Gastroesophageal sphincter (tissue), 4 donors: ENCODE data around the gene PCA3. TPM values are rescaled to one million over a fixed set of nuclear protein-coding genes. Genes with fewer than 3 reads are reported as not detected.

Source experiments
- ATAC-seq: fragments of 150-250 bp; one replicate; pipeline ENCODE4 v1.9.1; 2016; ENCODE audit warnings: mild to moderate bottlenecking, moderate library complexity
- H3K27ac ChIP-seq, 4 donors: fragments of 200-600 bp; sonication (generic) in 3 of 4; 1 replicate in 3 of 4; 2 replicates in 1 of 4; pipeline ENCODE4 v1.5.1; 2016 to 2019
- H3K27me3 ChIP-seq: fragments of 200-600 bp; sonication (generic); one replicate; pipeline ENCODE4 v1.5.1; 2019
- H3K36me3 ChIP-seq, 2 donors: fragments of 200-600 bp; sonication (generic); one replicate each; pipeline ENCODE4 v1.5.1; 2019; ENCODE audit warnings: control low read depth in 1 of 2
- H3K4me1 ChIP-seq, 3 donors: fragments of 200-600 bp; sonication (generic); 1 replicate in 2 of 3; 2 replicates in 1 of 3; pipeline ENCODE4 v1.5.1; 2016 to 2019; ENCODE audit warnings: control low read depth in 2 of 3
- H3K4me3 ChIP-seq, 2 donors: fragments of 200-600 bp; sonication (generic); one replicate each; pipeline ENCODE4 v1.5.1; 2019; ENCODE audit warnings: mild to moderate bottlenecking in 1 of 2, moderate library complexity in 1 of 2
- H3K9me3 ChIP-seq, 3 donors: fragments of 200-600 bp; sonication (generic); one replicate each; pipeline ENCODE4 v1.5.1; 2017 to 2019; ENCODE audit warnings: control low read depth in 2 of 3
- CTCF ChIP-seq, 4 experiments: fragments of 200-600 bp in 2 of 4; fragments of 450-650 bp in 2 of 4; sonication (generic) in 1 of 4; IDR thresholded peaks; one replicate each; pipeline ENCODE4 v1.5.1; 2017 to 2019; ENCODE audit warnings: antibody characterized with exemption in 4 of 4, mild to moderate bottlenecking in 2 of 4, moderate library complexity in 2 of 4
- EP300 ChIP-seq: sonication (generic); formaldehyde crosslinking; IDR thresholded peaks from one replicate; pipeline ENCODE4 v1.6.1; 2017; ENCODE audit warnings: antibody characterized with exemption, mild to moderate bottlenecking
- POLR2A ChIP-seq, 2 donors: fragments of 450-650 bp; IDR thresholded peaks; one replicate each; pipeline ENCODE4 v1.6.1; 2017; ENCODE audit warnings: antibody characterized with exemption in 2 of 2, mild to moderate bottlenecking in 2 of 2, moderate library complexity in 1 of 2
- POLR2AphosphoS5 ChIP-seq: sonication (generic); formaldehyde crosslinking; IDR thresholded peaks from one replicate; pipeline ENCODE4 v1.6.1; 2017; ENCODE audit warnings: antibody characterized with exemption
- WGBS, 2 donors: methylation state at CpG; one replicate each; pipeline ENCODE4 v1.1.5; 2018; ENCODE audit warnings: low coverage in 1 of 2; 5-methylcytosine and 5-hydroxymethylcytosine counted together
- total RNA-seq, 4 donors: library from RNA; depleted of rRNA; stranded (reverse); fragments of >200 nt; gene quantifications; one replicate each; pipeline ENCODE4 v1.1.0, GENCODE V29; 2016

The PCA3 gene
- under 1 TPM in 3 of 4 donors, not detected in 1; 0.16 to 0.40 (median 0.27) TPM for total RNA-seq

- Histone ChIP-seq H3K4me1 (peaks cover 0 to 26% (median 0%) of the 10 kb centered on the region in 3 donors), H3K27me3 (no peaks in the 10 kb centered on the region), H3K36me3 (peaks cover 0 to 40% of the 10 kb centered on the region in 2 donors), H3K9me3 (no peaks in the 10 kb centered on the region), H3K27ac (no peak within 1 kb of the TSS), H3K4me3 (no peak within 1 kb of the TSS)
- TF ChIP-seq CTCF (IDR thresholded peaks at IDR 0.05) (no peak), POLR2AphosphoS5 (no peak), POLR2A (IDR thresholded peaks at IDR 0.05) (no peak), EP300 (no peak)
- 90 to 91% methylated on average over 4 of the region's 4 CpGs for WGBS, 2 donors
- no peak for ATAC-seq
Measured at GRCh38 chr9:76764138-76764537, at the start of gene PCA3. Gene PCA3, plus strand, starts transcription at chr9:76764438.

DNA sequence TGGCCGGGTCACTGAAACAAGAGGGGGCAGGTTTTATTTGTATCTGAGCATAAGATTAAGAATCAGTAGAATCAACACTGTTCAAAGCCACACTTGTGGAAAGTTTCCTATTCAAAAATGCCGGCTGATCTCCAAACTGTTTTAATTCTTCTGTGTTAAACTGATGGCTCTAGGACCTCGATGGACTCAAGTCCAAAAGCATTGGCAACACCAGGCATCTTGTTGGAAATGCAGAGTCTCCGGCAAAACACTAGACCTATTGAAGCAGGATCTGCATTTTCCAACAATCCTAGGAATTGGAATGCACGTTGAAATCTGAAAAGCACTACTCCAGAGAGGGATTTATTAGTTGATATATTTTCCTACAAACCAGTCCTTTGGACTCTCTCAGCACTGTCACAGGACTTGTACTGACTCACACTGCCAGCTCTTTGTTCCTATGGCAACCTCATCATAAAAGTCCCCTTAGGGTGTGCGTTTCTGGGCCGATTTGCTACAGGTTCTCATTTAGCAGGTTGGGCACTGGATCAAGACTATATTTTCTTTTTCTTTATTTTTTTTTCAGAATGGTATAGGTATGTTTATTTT is 48.1 kb upstream of the PCA3 start:
- TF ChIP-seq POLR2AphosphoS5: no peak
- Histone ChIP-seq H3K4me3 (no peak overlapping the region), H3K9me3 (no peaks in the 10 kb centered on the region), H3K4me1 (peaks cover 0 to 23% (median 9%) of the 10 kb centered on the region in 3 donors), H3K27ac (peak overlapping the region in 1 of 4 donors; percentile 17), H3K27me3 (no peaks in the 10 kb centered on the region), H3K36me3 (peaks cover 0 to 27% of the 10 kb centered on the region in 2 donors)
- ATAC-seq: no peak
- 48 to 74% methylated on average over 6 to 7 of the region's 7 CpGs for WGBS, 2 donors

DNA sequence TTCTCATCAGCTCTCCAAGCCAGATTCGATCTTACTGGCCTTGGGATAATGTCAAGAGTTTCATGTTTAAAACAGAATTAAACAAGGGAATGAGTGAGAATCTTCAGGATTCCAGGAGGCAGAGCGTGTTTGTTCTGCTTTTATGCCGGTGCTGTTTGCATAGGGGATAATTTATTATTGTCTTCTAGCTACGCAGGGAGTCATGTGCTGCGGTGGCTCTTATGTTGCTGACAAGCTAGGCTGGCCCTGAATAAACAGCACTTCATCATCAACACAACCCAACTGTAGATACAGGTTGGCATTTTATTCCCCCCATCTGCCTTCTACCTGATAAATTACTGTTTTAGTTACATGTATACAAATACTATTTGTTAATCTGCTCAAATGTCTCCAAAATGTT is 47.1 kb upstream of the PCA3 start:
- 30 to 35% methylated on average over 5 of the region's 5 CpGs for WGBS, 2 donors
- no peak for ATAC-seq
- peaks cover 0 to 23% (median 9%) of the 10 kb centered on the region in 3 donors for H3K4me1 ChIP-seq
- peaks cover 0 to 17% of the 10 kb centered on the region in 2 donors for H3K36me3 ChIP-seq
- H3K27me3 ChIP-seq: no peaks in the 10 kb centered on the region
- TF ChIP-seq CTCF (IDR thresholded peaks at IDR 0.05) (no peak), EP300 (no peak), POLR2AphosphoS5 (no peak)
- H3K4me3 ChIP-seq: no peak overlapping the region
- H3K9me3 ChIP-seq: no peaks in the 10 kb centered on the region
- peak overlapping the region in 2 of 4 donors; percentile 14 to 22 for H3K27ac ChIP-seq

- 21 to 28% methylated on average over 2 to 5 of the region's 5 CpGs for WGBS, 2 donors
- H3K36me3 ChIP-seq: peaks cover 0 to 13% of the 10 kb centered on the region in 2 donors
- H3K4me1 ChIP-seq: peaks cover 0 to 23% (median 9%) of the 10 kb centered on the region in 3 donors
- H3K27ac ChIP-seq: peak overlapping the region in 2 of 4 donors; percentile 14 to 22
- no peak overlapping the region for H3K4me3 ChIP-seq
- TF ChIP-seq POLR2AphosphoS5 (peak; percentile 68), POLR2A (IDR thresholded peaks at IDR 0.05) (no peak)
- no peaks in the 10 kb centered on the region for H3K27me3 ChIP-seq
- no peaks in the 10 kb centered on the region for H3K9me3 ChIP-seq
- no peak for ATAC-seq
Measured at GRCh38 chr9:76717613-76718012, 46.6 kb upstream of the PCA3 start.

DNA sequence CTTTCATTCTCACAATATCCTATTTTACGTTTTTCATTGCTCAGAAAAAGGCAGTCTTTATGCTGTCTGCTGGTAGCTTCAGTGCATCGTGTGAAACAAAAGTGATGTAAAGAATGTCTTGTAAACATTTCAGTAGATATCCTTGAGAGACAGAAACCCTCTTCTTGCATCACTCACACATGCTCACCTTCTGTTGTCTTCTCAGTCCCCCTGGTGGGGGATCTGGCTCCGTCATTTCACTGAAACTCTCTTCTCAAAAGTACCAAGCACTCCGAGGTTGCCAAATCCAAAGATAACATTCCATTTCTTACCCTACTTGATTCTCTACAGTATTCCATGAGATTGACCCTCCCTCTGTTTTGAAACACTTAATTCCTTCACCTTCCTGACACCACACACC is 46.1 kb upstream of the PCA3 start:
- ATAC-seq: no peak
- WGBS, 2 donors: 59 to 67% methylated on average over 3 to 4 of the region's 4 CpGs

More for the DNA sequence above, 46.1 kb upstream of the PCA3 start:
- H3K4me1 ChIP-seq: peaks cover 0 to 23% (median 9%) of the 10 kb centered on the region in 3 donors
- TF ChIP-seq EP300 (no peak), POLR2A (IDR thresholded peaks at IDR 0.05) (no peak), POLR2AphosphoS5 (no peak), CTCF (IDR thresholded peaks at IDR 0.05) (no peak)
- H3K9me3 ChIP-seq: no peaks in the 10 kb centered on the region
- H3K27ac ChIP-seq: peak overlapping the region in 1 of 4 donors; percentile 22
- no peaks in the 10 kb centered on the region for H3K27me3 ChIP-seq
- H3K4me3 ChIP-seq: no peak overlapping the region
- peaks cover 0 to 8% of the 10 kb centered on the region in 2 donors for H3K36me3 ChIP-seq
